ENCODE results near the gene QRSL1. TPM values are rescaled to one million over a fixed set of nuclear protein-coding genes. Genes with fewer than 3 reads are reported as not detected.

The QRSL1 gene
- total RNA-seq, 1 experiment from 2014 or later, result 19.5 TPM

DNA sequence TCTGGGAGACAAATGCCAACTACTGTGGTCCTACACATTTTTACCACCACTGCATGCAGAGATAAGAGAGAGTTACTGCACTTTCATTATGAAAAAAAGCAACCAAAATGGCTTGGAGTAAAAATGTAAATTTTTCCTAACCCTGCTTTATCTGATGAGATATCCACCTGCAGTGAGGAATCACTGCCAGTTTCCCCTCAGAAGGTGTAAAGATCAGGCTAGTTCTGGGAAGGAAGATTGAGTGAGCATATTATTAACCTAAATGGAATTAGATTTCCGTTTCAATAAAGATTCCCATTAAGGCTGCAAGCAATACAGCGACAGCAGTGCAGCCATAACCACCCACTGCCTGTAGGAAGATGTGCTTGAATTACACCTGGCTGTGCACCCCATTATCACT is 84.9 kb downstream of the QRSL1 start:
- Histone ChIP-seq H3K18ac (ENCODE audit: insufficient read length, low read depth, low read length) (no peak overlapping the region), H2AFZ (ENCODE audit: low read length) (no peak overlapping the region), H3K23ac (ENCODE audit: insufficient read length, low read depth, low read length) (no peak overlapping the region), H2BK120ac (ENCODE audit: low read depth, low read length, poor library complexity, severe bottlenecking) (no peak overlapping the region), H3K4me1 (ENCODE audit: insufficient read depth, low read length) (no peaks in the 10 kb centered on the region), H4K8ac (replicated peaks; ENCODE audit: insufficient read length, low read depth, low read length) (no peak overlapping the region), H3K4ac (ENCODE audit: low read depth, low read length) (no peak overlapping the region), H4K5ac (ENCODE audit: insufficient read length, low read depth, low read length) (no peak overlapping the region), H3K9ac (ENCODE audit: extremely low read depth, insufficient read length, low read length) (no peak overlapping the region), H2BK12ac (ENCODE audit: insufficient read length, low read depth, low read length) (no peak overlapping the region), H3K56ac (ENCODE audit: insufficient read length, low read depth, low read length) (no peak overlapping the region), H3K79me2 (ENCODE audit: insufficient read depth, low read length) (no peaks in the 10 kb centered on the region), H3K27ac (ENCODE audit: insufficient read length, low read depth, low read length) (no peak overlapping the region), H3K9me3 (ENCODE audit: control insufficient read depth, low read depth, low read length) (no peaks in the 10 kb centered on the region), H2AK5ac (ENCODE audit: insufficient read length, low read length) (no peak overlapping the region), H3K27me3 (ENCODE audit: insufficient read depth, low read length) (no peaks in the 10 kb centered on the region), H2BK15ac (ENCODE audit: low read depth, low read length) (no peak overlapping the region), H3K14ac (ENCODE audit: insufficient read depth, low read length) (no peak overlapping the region), H4K91ac (ENCODE audit: insufficient read length, low read depth, low read length) (no peak overlapping the region), H3K4me2 (ENCODE audit: insufficient read depth, insufficient read length, low read length) (no peak overlapping the region), H3K79me1 (ENCODE audit: insufficient read depth, low read depth, low read length, poor library complexity, severe bottlenecking) (no peaks in the 10 kb centered on the region), H2BK5ac (ENCODE audit: insufficient read length, low read length) (no peak overlapping the region), H3K23me2 (ENCODE audit: insufficient read length, low read depth, low read length, poor library complexity, severe bottlenecking) (no peaks in the 10 kb centered on the region), H3T11ph (ENCODE audit: low read length) (no peak overlapping the region), H2BK20ac (ENCODE audit: low read depth, low read length, poor library complexity, severe bottlenecking) (no peak overlapping the region), H4K20me1 (ENCODE audit: control insufficient read depth, insufficient read depth, insufficient read length) (no peaks in the 10 kb centered on the region)
- DNase-seq, result no peak
- WGBS (ENCODE audit: extremely low coverage, insufficient read length, low lambda C conversion rate), result no CpG with 5 or more reads among the region's 2 CpGs
- peaks cover 38 to 41% of the 10 kb centered on the region in 2 experiments for H3K4me1 Mint-ChIP-seq
- H3K27ac Mint-ChIP-seq, result no peak overlapping the region
- H3K27me3 Mint-ChIP-seq (ENCODE audit: low read depth), result peaks cover 1% of the 10 kb centered on the region; the same call in 1 of the 2 replicates
- H3K9me3 Mint-ChIP-seq, result peaks cover 2 to 3% of the 10 kb centered on the region in 2 experiments; a peak in 2 of 5 replicates
- no peak for TF ChIP-seq CTCF (conservative IDR thresholded peaks at IDR 0.05)
- H3K36me3 Mint-ChIP-seq (ENCODE audit: insufficient read depth in 1 of 3, low read depth in 3 of 3), result peaks cover 0 to 5% (median 0%) of the 10 kb centered on the region in 3 experiments; a peak in 2 of 7 replicates
- no peak overlapping the region for H3K4me3 Mint-ChIP-seq

All from H9 (cell line).